ENCODE data around the gene SYT1.
"Not testable (repeated sequence)": the region's sequence is repeated elsewhere in the genome, so short reads cannot be mapped to it uniquely, and the experiment has no call there.

Gene SYT1

GRCh38 chr12:79203058-79203647 is 338.6 kb downstream of the SYT1 start:
- DNase-seq (ENCODE audit: low read depth in 2 of 2, low spot score in 1 of 2), result no peak

- DNase-seq (ENCODE audit: low read depth in 2 of 2, low spot score in 1 of 2), result no peak
Measured at GRCh38 chr12:79206871-79207270, 342.3 kb downstream of the SYT1 start.

- not testable (repeated sequence) for DNase-seq (ENCODE audit: low read depth in 2 of 2, low spot score in 1 of 2)
Measured at GRCh38 chr12:79210403-79210802, 345.8 kb downstream of the SYT1 start.

- DNase-seq (ENCODE audit: low read depth in 2 of 2, low spot score in 1 of 2), result no peak
Measured at GRCh38 chr12:79217306-79217705, 352.7 kb downstream of the SYT1 start.

GRCh38 chr12:79223210-79223609 is 358.6 kb downstream of the SYT1 start:
- DNase-seq (ENCODE audit: low read depth in 2 of 2, low spot score in 1 of 2), result no peak

GRCh38 chr12:79223761-79224160 is 359.2 kb downstream of the SYT1 start:
- no peak for DNase-seq (ENCODE audit: low read depth in 2 of 2, low spot score in 1 of 2)

- DNase-seq (ENCODE audit: low read depth in 2 of 2, low spot score in 1 of 2), result no peak
Measured at GRCh38 chr12:79227091-79227490, 362.5 kb downstream of the SYT1 start.

GRCh38 chr12:79227646-79228045 is 363.1 kb downstream of the SYT1 start:
- DNase-seq (ENCODE audit: low read depth in 2 of 2, low spot score in 1 of 2), result no peak

GRCh38 chr12:79233341-79233781 is 368.8 kb downstream of the SYT1 start:
- no peak for DNase-seq (ENCODE audit: low read depth in 2 of 2, low spot score in 1 of 2)

- no peak for DNase-seq (ENCODE audit: low read depth in 2 of 2, low spot score in 1 of 2)
Measured at GRCh38 chr12:79236920-79237319, 372.3 kb downstream of the SYT1 start.

- DNase-seq (ENCODE audit: low read depth in 2 of 2, low spot score in 1 of 2), result no peak
Measured at GRCh38 chr12:79238246-79238645, 373.7 kb downstream of the SYT1 start.

GRCh38 chr12:79247494-79247893 is 382.9 kb downstream of the SYT1 start:
- no peak for DNase-seq (ENCODE audit: low read depth in 2 of 2, low spot score in 1 of 2)

GRCh38 chr12:79250186-79250585 is 385.6 kb downstream of the SYT1 start:
- DNase-seq (ENCODE audit: low read depth in 2 of 2, low spot score in 1 of 2), result no peak

GRCh38 chr12:79250960-79251755 is 386.6 kb downstream of the SYT1 start:
- DNase-seq (ENCODE audit: low read depth in 2 of 2, low spot score in 1 of 2), result no peak

GRCh38 chr12:79252358-79253075 is 387.9 kb downstream of the SYT1 start:
- DNase-seq (ENCODE audit: low read depth in 2 of 2, low spot score in 1 of 2), result no peak

GRCh38 chr12:79255288-79255687 is 390.7 kb downstream of the SYT1 start:
- no peak for DNase-seq (ENCODE audit: low read depth in 2 of 2, low spot score in 1 of 2)

GRCh38 chr12:79260923-79261322 is 396.3 kb downstream of the SYT1 start:
- DNase-seq (ENCODE audit: low read depth in 2 of 2, low spot score in 1 of 2), result no peak

- no peak for DNase-seq (ENCODE audit: low read depth in 2 of 2, low spot score in 1 of 2)
Measured at GRCh38 chr12:79262938-79263337, 398.4 kb downstream of the SYT1 start.

- DNase-seq (ENCODE audit: low read depth in 2 of 2, low spot score in 1 of 2), result no peak
Measured at GRCh38 chr12:79266343-79267144, 402.0 kb downstream of the SYT1 start.

GRCh38 chr12:79267580-79267979 is 403.0 kb downstream of the SYT1 start:
- DNase-seq (ENCODE audit: low read depth in 2 of 2, low spot score in 1 of 2), result no peak

GRCh38 chr12:79274501-79275064 is 410.0 kb downstream of the SYT1 start:
- DNase-seq (ENCODE audit: low read depth in 2 of 2, low spot score in 1 of 2), result no peak

Measured in stimulated activated CD8-positive, alpha-beta memory T cell treated with anti-CD3 and anti-CD28 coated beads, Interleukin-4, amount 100 ng/mL, for 4 hours (primary cell).